GM21737 (cell line): ENCODE measurements around the gene COL15A1.

Experiments
- ATAC-seq: cut with Tn5 transposase; IDR thresholded peaks from one replicate; pipeline ENCODE4 v1.9.1; 2021; ENCODE audit warnings: mild to moderate bottlenecking, moderate library complexity; ENCODE audit not compliant: unreplicated experiment

Gene COL15A1

DNA sequence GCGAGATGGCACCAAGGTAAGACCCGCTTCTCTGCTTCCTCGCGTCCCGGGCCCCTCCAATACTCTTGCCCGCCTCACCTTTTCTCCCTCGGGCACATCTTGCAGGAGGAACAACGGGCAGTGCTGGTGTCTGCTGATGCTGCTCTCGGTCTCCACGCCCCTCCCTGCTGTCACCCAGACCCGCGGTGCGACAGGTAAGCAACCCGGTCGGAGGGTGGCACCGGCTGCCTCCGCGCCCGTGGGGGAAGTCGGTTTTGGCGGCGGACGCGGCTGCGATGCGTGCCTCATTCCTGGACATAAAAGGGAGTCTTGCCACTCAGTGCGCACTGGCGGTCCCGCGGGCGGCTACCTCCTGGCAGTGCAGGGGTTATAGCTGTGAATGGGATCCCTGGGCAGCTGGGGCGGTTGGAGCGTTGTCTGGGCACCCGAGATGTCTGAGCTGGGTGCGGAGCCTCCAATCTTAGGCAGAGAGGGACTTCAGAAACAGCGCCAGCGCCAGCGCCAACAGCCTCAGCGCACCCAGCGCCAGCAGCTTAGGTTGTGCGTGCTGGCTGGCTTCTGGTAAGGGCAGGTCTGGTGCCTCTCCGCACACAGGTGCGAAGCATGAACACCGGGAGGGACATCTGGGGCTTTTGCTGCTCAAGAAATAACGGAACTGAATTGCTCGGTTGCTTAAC, 488 bp downstream of the COL15A1 start:
- no peak for ATAC-seq

DNA sequence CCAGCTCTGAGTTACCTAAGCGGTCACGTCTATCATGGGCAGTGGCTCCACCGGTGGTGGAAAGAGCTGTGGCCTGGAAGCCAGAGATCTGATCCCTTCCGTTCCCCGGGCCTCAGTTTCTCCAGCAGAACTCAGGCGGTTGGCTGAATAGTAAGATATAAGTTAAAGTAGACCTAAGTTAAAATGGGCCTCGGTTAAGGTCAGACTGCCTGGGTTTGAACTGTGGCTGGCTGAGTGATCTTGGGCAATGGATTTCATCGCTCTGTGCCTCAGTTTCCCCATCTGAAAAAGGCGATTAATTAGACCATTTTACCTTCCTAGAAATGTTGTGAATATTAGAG, 997 bp downstream of the COL15A1 start:
- no peak for ATAC-seq

DNA sequence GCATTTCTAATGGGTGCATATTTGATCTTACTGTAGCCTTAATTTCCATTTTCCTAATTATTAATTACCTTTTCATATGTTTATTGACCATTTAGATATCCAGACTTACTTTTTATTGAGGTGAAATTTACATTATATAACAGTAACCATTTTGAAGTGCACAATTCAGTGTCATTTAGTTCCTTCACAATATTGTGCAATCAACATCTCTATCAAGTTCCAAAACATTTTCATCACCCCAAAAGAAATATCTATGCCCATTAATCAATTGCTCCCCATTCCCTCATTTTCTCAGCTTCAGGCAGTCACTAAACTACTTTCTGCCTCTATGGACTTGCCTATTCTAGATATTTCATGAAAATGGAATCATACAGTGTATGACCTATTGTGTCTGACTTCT, 5.9 kb downstream of the COL15A1 start:
- no peak for ATAC-seq

DNA sequence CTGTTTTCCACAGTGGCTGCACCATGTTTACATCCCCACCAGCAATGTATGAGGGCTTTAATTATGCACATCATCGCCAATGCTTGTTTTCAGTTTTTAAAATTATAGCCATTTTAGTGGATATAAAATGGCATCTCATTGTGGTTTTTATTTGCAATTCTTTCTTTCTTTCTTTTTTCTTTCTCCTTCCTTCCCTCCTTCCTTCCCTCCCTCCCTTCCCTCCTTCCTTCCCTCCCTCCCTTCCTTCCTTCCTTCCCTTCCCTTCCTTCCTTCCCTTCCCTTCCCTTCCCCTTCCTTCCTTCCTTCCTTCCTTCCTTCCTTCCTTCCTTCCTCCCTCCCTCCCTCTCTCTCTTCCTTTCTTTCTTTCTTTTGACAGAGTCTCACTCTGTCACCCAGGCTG, 6.6 kb downstream of the COL15A1 start:
- ATAC-seq: no peak

DNA sequence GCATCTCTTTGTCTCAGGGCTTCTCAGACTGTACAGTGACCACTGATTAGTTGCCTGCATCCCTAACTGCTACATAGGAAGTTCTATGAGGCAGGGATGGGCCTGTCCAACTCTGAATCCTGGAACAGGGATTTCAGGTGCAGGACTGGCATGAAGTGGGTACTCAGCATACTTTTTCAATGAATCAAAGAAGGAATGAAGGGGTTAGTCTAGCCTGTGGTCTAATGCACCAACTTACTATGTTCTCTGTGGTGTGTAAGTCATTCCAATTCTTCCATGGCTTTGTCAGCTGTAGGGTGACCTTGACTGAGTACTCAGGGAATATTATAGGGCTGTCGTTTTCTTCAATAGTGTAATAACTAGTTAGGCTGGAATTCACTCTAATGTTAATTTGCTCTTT, 8.3 kb downstream of the COL15A1 start:
- no peak for ATAC-seq

DNA sequence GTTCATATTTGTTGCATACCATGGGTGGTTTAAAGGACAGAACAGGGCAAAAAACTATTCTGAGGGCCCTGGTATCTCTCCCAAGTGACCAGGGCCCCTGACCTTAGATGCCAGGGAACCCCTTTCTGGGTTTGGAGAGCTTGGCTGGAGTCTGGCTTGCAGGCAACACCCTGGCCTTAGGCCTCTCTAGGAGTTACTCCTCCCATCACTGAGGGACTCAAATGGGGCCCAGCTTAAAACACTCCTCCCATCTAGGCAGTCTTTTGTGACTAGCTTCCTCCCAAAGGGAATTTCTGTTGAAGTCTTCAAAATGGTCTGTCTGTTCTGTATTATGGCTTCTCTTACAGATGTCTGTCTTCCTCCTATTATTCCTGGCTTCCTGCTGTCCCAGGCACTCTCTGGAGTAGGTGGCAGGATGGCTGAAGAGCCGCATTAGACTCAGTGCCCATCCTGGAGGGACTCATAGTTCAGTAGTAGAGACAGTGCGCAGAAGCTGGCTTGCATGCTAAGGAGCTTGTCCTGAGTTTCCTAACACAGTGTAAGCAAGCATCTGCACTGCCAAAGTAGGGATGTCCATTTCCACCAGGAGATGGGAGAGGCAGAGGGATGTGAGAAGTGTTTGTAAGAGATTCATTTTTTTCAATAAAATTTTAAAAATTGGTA, 10.0 kb downstream of the COL15A1 start:
- no peak for ATAC-seq

DNA sequence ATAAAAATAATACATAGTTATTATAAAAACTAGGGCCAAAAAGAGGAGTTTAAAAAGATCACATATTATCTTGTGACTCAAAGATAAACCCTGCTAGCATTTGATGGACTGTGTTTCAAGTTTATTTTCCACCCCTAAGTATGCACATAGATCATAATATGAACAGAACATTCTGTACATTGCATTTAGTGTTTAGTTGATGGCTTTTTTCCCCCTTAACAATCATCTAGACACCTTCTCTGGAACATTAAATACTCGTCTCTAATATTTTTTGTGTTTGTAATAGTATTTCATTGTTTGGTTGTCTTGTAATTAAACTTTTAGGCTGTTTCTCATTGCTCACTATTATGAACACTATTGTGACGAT, 10.5 kb downstream of the COL15A1 start:
- ATAC-seq: no peak

DNA sequence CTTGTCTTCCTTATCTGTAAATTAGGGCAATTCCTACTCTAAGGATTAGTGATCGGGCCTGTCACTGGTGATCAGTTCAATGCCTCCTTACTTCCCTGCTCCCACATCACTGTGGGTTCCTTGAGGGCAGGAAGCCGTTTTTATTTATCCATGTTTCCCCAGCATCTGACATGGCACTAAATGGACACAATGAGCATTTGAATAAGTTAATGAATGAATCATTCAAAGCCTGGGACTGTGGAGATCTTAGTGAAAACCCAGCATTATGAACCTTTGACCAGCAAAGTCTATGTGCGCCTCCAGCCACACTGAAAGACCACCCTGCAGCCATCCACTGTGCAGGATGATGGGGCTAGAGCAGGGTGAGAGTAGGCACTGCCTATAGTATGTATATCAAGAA, 11.6 kb downstream of the COL15A1 start:
- no peak for ATAC-seq

DNA sequence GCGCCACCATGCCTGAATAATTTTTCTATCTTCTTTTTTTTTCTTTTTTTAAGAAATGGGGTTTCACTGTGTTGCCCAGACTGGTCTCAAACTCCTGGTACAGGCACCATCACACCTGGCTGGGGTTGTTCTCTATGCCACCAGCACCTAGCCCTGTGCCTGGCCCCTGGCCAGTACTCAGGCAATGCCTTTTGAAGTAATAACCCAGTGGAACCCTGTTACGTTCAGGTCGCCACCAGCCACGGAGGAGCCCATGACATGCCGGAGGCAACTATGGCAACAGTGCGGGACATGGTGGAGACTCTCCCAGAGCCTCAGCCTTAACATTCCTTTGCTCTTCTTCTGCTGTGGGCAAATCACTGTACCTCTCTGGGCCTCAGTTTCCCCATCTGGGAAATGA, 14.1 kb downstream of the COL15A1 start:
- no peak for ATAC-seq

DNA sequence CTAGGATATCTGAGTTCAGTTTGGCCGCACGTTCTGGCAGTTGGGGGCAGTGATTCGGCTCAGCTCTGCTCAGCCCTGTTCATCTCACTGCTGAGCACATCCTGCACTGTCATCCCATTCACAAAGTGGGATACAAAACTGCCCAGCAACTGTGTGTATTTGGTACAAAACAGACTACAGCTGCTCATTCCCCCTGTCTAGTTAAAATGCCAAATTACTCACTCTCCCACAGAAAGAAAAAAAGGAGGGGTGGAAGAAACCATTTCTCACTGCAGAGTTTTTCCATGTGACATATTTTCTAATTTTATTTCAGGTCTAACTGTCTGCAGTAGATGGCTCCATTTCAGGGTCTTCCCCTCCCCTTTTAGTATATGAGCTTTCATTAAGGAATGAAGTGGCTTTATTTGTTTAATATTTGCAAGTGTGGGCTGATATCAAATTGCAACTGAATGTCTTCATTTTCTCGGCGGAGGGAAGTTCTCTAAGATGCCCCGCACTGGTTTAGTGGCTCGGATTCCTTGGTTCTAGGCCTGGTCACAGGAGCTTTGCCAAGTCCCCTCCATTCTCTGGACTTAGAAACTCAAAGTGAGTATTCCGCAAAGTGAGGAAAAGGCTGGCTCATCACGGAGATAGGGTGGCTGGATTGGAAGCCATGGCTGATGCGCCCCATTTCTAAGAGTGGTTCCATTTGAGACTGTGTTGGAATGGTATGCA, 14.7 kb downstream of the COL15A1 start:
- ATAC-seq: no peak

DNA sequence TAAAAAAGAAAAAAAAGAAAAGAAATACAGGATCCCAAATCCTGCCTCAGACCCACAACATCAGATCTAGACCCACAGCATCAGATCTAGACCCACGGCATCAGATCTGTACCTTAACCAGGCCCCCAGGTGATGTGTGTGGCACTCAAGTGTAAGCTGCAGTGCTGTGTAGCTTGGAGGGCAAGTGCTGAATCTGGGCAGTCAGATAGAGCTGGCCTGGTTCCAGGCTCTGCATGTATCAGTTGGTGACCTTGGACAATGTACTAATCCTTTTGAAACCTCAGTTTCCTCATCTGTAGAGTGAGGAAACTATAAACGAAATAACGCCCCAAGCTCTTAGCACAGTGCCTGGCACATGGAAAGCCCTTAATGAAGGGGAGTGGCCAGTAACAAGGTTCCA, 16.7 kb downstream of the COL15A1 start:
- ATAC-seq: no peak

DNA sequence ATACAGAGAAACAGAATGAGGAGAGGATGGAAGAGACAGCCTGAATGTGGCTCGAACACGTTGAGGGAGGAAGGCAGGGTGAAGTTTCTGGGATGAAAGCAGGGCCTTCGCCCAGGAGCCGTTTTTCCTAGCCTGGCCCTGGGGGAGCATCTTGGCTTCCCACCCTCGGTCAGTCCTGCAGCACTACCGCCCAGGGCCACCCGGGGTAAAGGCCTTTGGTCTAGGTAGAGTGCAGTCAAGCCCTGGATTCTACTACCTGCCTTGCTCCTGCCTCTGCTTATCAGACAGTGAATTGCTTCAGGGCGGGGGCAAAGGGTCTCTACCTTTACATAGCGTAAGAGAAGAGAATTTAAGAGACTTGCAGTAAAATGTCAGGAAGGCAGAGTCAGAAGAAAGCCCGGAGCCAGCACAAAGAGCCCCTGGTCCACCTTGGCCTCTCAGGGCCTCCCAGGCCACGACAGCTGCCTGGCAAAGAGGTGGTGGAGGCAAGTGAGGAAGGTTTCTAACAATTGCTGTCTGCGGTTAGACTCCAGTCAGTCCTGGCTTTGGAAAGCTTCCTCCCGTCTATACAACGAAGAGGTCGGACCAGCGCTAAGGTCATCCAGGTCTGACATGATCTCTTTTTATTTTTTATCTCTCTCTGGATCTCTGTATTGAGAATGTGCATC, 17.9 kb downstream of the COL15A1 start:
- no peak for ATAC-seq

DNA sequence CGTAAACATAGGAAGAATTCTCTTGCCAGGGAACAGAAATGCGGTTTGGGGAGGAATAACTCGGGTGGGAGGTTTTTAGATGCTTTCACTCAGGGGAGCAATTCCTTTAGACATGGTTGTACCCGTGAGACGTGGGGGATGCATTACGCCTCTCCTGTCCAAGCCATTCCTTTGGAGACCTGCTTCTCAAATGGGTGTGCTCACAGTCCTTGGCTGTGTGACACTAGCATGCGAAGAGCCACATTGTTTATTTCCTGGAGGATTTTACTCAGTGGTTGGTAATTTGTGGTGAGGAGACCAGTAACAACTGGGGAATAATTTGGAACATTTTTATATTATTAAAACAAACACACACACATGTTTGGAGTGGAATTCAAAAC, 18.5 kb downstream of the COL15A1 start:
- no peak for ATAC-seq

DNA sequence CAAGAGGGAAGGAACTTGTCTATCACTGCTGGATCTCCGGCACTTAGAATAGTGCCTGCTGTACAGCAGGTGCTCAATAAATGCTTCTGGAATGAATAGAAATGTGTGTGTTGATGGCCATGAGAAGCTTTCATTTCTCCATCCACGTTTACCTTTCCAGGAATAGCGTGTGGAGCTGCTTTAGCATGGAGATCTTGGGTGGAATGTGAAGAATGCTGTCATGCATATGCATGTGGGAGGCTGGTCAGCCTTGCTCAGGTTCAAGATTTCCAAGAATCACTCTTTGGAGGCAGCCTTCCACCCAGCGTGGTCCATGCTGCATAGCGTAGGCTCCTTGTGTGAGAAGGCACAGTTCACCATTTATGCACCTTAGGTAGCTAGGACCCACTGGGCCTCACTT, 19.2 kb downstream of the COL15A1 start:
- no peak for ATAC-seq

DNA sequence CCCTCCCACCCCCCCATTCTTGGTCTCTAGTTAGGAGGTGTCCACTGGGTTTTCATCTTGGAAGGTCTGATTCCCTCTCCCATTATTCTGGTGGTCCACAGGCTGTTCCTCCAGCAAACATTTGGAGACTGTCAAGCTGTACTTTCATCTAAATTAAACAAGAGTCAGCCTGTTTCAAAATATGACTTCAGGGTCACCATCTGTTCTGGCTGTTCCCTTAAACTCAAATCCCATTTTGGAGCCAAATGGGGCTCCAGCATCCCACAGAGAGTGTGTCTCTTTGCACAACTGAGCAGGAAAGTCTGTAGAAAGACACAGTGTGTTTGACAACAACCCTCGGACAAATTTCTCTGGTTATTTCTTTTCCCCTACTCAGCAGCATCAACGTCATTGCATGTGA, 20.5 kb downstream of the COL15A1 start:
- ATAC-seq: no peak

DNA sequence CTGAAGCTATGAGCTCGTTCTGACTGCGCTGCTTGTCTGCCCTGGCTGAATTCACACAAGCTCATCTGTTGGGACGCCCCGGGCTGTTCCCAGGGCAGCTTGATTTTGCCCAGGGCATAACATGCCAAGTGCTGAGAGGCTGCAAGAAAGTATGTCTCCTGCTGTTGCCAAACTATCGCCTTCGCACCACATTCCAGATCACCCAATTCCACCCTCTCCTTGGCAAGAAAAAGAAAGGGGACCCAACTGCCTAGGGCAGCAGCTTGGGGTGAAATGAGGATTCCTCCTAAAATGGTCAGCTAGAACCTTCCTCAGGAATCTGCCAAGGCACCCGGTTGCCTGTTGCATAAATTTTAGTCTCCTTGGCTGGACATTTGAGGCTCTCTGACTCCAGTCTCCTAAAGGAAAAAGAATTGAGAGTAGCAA, 21.2 kb downstream of the COL15A1 start:
- ATAC-seq: no peak

DNA sequence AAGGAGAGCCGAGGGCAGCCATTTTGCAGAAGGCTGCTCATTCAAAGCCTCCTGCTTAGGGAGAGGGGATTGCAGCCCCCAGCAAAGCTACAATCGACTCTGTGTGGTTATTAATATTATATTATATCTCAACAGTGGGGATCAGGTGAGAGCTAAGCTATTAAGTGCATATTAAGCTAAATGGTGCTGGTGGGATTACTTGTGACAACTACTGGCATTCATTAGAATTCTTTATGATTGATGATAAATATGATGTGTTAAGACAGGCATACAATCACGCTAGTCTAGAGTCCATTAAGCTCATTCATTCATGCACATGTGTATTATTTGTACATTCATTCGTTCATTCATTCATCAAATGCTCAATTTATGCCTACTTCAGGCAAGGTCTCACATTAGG, 23.0 kb downstream of the COL15A1 start:
- no peak for ATAC-seq

DNA sequence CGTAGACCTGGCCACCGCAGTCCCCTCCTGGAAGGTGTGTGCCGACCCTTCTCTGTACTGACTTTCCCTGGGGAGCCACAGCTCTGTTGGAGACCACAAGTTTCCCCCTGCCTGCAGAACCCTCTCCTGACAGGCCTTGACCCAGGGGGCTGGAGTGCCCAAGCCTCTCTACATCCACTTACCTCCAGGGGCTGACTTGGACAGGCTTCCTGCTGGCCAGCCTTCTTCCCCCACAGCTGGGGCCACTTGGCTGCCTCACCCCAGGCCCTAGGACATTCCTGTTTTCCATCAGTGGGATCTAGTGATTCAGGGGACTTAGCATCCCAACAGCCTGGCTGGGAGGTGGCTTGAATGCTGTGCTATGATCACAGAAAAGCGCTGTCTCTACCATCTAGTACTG, 23.6 kb downstream of the COL15A1 start:
- ATAC-seq: no peak

DNA sequence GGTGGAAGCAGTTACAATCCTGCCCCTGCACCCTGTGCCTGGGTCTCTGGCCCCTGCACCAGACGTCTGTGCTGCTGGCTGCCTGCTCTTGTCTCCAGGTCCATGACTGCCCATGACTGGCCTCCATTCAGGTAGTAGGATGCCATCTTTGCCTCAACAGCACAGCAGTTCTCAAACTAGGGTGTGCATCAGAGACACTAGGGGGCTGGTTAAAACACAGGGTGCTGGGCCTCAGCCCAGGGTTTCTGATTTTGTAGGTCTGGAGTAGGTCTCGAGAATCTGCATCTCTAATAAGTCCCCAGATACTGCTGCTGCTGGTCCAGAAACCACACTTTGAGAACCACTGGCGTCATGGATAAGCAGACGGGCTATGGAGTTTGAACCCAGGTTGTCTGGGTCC, 24.0 kb downstream of the COL15A1 start:
- no peak for ATAC-seq

DNA sequence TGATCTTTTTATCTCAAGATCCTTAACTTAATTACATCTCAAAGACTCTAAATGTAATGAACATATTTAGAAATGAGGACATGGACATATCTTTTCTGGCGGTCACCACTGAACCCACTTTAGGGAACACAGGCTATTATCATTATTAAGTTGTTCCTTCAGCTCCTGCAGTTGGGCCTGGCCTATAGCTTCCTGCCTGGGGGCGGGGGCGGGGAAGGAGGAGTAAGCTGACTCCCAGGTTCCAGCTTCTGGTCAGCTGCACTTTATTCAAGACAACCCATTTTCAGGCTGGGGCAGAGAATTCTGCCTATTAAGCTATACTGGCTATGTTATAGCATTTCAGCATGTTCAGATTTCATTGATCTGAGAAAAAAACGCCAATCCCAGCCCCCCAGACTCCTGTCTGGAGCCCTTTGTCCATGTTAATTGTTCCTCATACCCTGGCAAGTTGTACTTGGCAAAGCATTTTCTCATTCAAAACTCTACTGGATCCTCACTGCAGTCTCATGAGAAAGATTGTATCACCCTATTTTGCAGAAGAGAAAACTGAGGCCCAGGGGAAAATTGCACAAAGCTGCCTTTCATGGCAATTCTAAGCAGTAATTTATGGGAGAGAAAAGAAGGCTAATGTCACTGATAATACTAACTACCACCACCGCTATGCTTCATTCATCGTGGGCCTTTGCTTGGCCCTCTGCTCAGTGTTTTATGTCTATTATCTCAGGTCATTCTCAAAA, 25.1 kb downstream of the COL15A1 start:
- no peak for ATAC-seq

DNA sequence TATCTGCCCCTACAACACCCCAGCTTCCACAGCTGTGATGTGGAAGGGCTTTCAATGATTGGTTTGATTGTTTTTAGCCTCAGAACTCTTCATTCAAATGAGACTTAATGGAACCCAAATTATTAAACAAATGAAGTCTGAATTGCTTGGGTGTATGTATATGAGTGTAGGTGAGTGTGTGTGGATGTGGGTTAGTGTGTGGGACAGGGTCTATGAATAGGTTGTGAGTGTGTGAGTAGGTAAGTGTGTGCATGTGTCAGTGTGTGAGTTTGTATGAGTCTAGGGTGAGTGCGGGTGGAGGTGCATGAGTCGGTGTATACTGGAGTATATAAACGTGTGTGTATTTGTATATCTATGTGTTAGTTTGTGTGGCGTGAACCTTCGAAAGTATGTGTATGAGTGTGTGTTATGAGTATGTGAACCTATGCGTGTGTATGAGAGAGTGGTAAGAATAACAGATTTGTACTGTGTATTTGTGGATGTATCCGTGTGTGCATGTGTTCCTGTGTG, 26.9 kb downstream of the COL15A1 start:
- ATAC-seq: no peak
